Measurements from ENCODE around the gene ARL15.

ARL15 gene

DNA sequence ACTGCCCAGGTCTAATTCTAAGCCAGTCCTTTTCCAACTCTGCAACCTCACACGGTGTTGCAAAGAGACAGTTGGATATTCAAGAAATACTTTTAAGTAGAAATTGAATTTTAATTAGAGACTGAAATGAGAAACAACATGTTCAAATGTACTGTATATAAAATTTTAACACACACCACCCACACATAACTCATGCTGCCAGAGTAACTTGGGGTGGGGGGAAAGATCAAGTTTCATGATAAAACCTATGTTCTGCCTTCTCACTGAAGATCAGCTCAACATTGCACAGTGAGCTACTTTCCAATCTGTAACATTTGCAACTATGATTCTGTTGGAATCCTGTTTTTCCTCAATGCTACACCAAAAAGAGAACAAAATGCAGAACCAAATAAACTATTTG is 17.5 kb downstream of the ARL15 start:
- no peak for DNase-seq (ENCODE audit: low read depth)
- no peak overlapping the region for H3K4me3 ChIP-seq (ENCODE audit: low read depth, low read length)

DNA sequence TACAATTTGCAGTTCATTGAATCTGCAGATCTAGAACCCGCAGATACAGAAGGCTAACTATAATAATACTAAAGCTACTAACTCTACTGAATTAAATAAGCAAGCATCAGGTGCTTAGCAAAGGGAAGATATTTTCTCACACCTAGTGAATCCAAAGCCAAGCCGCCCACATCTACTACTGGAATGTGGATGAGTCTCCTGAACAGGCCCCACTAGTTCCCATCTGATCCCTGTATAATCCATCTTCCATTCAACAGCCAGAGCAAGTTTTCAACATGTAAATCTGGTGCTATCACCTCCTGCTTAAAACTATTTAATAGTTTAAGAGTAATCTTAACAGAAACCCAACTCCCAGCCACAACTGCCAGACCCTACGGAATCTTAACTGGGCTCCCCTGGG is 18.9 kb downstream of the ARL15 start:
- no peak for DNase-seq (ENCODE audit: low read depth)
- H3K4me3 ChIP-seq (ENCODE audit: low read depth, low read length), result no peak overlapping the region

DNA sequence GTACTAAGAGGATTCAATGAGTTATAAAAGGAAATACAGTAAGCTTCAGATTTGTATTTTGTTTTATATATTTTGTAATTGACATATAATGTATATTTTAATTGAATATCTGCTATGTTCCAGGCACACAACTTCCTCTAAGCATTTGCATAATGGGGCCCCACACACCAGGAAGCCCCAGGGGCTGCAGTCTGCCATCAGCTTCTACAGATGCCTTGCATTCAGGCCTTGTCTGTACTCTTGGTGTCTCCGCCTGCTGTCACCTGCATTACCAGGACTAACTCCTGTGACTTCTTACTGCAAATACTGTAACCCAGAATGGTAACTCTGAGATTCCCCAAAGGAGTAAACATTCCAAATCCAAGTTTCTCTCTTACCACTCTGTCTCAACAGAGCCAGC is 20.6 kb downstream of the ARL15 start:
- H3K4me3 ChIP-seq (ENCODE audit: low read depth, low read length), result no peak overlapping the region
- no peak for DNase-seq (ENCODE audit: low read depth)

DNA sequence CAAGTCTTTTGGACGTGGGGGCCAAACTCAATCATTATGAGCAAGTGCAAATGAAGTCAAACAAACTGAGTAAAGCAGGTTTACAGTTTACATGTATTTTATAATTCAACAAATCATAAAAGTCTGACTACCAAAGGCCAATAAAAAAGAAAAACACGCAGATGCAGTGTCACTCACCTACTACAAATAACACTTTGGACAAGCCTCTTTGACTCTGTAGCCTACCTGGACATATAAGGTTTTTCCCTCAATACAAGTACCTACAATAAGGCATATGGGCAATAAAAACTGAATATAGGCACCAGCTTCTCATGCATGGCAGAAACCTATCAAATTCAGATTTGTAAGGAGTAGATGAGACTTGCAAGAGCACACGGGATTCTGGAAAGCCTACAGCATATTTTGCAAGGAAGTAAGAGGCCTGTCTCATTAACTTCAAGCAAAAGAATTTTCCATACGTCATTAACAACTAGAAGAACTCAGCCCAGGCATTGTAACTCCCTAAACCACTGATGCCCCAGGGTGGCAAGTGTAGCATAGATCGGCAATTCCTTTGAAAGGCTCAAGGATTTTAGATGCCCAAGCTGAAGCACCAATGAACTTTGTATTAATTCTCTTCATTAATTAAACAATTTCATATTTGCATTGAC is 21.7 kb downstream of the ARL15 start:
- no peak overlapping the region for H3K4me3 ChIP-seq (ENCODE audit: low read depth, low read length)
- no peak for DNase-seq (ENCODE audit: low read depth)

DNA sequence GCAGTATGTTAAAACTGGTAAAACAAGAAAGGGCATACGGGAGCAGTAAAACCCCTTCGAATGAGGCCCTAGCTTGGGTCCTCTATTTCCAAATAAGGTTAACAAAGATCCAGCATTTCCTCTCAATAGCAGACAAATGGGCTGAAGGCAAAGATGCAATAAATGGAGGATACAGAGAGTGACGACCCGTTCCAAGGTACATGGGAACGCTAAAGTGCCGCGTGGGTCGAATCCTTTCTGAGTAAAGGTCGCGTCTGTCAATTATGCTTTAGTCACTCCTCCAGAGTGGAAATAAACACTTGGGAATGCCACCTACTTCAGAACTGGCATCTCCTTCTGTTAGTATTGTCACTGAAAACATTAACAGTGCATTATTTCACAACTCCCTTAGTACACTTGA is 24.7 kb downstream of the ARL15 start:
- H3K4me3 ChIP-seq (ENCODE audit: low read depth, low read length), result no peak overlapping the region
- DNase-seq (ENCODE audit: low read depth), result no peak

DNA sequence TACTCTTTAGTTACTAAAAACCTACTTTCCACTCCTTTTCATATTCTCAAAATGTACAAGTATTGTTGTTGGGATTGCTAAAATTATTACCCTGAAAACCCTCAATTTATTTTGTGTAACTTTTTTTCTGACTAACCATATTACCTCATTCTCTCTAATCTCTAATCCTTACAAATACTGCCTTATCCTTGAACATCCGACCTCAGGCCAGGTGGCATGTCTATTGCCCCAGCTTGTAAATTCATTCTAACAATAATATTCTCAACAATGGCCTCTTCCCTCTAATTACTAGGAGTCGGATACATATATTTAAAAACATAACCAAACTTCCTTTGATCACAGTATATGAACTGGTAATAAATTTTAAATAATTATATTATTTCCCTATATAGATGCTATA is 25.8 kb downstream of the ARL15 start:
- H3K4me3 ChIP-seq (ENCODE audit: low read depth, low read length), result no peak overlapping the region
- no peak for DNase-seq (ENCODE audit: low read depth)

DNA sequence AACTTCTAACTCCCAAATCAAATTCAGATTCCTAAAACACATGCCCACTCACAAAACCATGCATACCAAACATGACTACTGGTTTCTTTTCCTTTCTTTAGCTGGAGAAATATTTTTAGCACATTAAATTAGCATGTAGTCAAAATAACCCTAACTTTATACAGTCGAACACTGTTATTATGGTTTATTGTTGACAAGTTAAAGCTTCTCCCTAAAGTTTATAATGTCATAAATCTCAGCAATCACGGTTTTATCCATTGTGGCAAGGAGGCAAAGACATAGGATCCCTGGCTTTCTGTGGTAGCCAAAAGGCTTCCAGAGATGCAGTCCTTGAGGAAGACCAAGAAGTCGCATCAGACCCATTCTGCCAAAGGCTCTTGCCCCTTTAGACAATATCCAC is 27.5 kb downstream of the ARL15 start:
- no peak for DNase-seq (ENCODE audit: low read depth)
- H3K4me3 ChIP-seq (ENCODE audit: low read depth, low read length), result no peak overlapping the region

DNA sequence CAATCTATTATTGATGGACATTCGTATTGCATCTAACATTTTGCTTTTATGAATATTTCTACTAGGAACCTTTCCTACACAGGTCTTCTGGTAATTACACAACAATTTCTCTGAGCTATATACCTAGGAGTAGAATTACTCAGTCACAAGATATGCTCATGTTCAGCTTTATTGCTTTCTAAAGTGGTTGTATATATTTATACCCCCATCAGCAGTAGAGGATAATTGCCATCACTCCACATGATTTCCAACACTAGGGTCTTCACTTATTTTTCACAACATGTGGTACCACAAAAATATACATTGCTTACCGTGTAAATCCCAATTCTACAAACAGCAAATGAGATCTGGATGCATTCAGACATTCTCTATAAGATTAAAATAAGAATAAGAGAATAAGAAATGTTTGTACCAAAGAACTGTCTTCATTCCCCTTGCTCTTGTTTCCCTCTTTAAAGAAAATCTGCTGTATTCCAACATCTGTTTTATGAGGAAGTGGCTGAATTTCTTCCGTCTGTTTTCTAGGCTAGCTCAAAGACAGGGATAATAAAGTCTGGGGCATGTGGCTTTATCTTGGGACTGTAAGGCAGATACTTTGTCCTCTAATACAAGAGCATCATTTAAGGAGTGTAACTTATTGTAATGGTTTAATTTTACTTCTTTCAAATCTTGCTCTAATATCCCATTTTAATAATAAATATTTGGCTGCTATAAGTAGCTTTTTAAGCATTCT is 28.2 kb downstream of the ARL15 start:
- no peak overlapping the region for H3K4me3 ChIP-seq (ENCODE audit: low read depth, low read length)
- DNase-seq (ENCODE audit: low read depth), result no peak

DNA sequence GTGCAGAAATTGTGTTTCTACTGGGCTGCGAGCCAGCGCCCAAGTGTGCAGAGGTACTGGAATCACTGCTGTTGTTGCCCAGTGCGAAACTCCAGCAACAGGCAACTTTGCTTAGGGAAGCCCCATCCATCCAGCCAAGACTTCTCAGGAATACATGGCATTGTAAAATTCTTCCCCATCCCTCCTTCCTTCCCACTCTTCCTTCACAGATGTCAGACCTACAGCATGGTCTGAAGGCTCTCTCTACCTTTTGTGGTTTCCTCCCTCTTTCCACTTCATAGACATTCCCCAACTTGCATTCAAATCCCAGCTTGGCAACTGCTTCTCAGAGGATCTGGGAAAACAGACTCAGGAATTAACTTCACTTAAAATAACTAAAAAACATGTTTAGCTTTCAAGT is 30.4 kb downstream of the ARL15 start:
- no peak overlapping the region for H3K4me3 ChIP-seq (ENCODE audit: low read depth, low read length)
- DNase-seq (ENCODE audit: low read depth), result no peak

DNA sequence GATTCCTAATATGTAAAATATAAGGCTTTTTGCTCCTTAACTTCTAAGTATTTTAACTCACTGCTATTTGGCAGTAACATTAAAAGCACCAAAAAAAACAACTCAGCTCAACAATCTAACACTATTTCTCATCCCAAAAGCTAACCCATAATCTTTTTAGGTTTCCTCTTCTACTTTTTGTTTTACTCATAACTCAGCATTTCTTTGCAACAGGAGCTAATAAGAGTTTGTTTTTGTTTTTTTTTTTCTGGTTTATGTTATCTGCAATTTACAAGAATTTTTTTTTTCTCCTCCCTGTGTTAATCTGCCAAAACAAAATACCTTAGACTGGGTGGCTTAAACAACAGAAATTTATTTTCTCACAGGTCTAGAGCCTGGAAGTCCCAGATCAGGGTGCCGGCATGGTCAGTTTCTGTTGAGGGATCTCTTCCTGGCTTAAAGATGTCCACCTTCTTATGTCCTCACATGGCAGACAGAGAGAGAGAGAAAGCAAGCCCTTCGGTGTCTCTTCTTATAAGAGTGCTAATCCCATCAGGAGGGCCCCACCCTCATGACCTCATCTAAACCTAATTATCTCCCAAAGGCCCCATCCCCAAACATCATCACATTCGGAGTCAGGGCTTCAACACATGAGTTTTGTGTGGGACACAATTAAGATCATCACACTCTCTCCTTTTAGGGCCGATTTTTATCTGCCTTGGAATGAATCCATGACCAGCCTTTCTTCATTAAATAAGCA is 31.2 kb downstream of the ARL15 start:
- no peak for DNase-seq (ENCODE audit: low read depth)
- no peak overlapping the region for H3K4me3 ChIP-seq (ENCODE audit: low read depth, low read length)

DNA sequence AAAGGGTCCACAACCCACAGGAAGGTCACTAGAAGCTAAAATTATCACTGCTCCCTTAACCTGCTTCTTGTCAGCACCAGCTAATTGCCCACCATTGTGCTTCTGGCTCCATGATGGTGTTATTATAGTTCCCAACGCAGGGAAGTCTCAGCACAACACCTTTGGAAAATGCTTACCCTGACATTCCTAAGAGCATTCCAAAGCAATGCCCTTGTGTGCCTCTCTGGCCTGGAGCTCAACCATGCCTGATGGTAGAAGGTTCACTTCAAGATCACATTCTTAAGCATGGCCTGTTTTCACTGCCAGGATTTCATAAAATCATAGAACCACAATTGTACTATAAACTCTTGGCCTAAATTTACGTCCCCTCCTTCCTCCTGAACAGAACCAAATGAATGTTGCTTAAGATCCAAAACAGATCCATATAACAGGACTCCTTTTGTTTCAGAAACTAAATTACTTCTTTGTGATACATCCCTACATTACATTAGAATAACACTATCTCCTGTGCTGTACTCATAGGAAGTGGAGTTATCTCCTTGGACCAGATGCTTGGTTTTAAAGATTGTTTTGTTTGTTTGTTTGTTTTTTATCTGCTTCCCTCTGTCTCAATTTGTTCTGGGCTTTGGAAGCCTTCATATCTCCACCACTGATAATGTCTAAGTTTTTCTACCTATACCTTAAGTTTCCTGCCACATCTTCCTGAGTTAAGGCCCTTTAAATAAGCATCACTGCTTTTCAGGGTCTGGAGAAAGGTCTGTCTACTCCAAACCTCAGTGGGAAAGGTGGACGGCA is 32.1 kb downstream of the ARL15 start:
- no peak overlapping the region for H3K4me3 ChIP-seq (ENCODE audit: low read depth, low read length)
- DNase-seq (ENCODE audit: low read depth), result no peak

DNA sequence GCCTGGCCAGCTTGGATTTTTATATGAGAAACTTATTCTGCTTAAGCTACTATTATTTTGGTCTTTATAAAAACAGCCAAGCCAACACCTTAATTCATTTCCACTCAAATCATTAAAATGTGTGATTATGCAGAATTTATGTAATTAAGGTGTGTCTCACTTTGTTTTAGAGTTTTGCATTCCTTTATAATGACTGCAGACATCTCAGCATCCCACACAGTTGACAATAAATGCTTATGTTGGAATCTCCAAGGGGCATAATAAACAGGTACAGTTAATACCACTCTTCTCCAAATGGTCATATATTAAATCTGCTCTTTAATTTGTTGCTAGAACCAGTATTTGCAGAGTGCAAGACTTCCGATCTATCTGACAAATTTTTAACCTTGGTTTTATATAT is 34.3 kb downstream of the ARL15 start:
- no peak overlapping the region for H3K4me3 ChIP-seq (ENCODE audit: low read depth, low read length)
- no peak for DNase-seq (ENCODE audit: low read depth)

DNA sequence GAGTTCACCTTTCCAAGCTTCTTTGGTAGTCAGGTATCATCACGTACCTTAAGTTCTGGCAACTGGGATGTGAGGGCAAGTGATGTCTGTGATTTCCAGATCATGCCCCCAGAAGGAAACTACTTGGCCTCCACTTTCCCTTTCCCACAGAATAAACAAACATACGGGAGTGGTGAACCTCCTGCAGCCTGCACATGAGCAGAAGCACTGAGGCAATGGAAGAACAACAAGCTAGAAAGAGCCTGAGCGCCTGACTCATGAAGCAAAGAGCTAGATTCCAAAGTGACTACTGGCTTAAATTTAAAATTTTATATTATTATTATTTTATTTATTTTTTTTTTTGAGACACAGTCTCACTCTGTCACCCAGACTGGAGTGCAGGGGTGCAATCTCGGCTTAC is 35.0 kb downstream of the ARL15 start:
- H3K4me3 ChIP-seq (ENCODE audit: low read depth, low read length), result no peak overlapping the region
- DNase-seq (ENCODE audit: low read depth), result no peak

DNA sequence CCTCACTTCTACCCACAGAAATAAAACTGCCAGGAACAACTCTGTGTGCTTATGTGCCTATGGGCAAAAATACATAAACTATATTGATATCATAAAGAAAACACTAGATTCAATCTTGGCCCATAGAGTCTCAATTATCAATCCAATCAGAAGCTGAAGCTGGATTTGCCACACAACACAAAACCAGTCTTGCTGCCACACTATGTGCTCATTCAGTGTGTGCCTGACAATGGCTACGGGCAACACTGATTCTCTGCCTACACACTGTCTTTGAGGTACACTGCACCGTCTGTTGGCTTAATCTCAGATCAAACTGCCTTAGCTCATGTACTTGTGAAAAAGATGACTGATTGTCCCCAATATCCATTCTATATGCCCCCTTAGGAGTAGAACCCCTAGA is 35.4 kb downstream of the ARL15 start:
- H3K4me3 ChIP-seq (ENCODE audit: low read depth, low read length), result no peak overlapping the region
- no peak for DNase-seq (ENCODE audit: low read depth)

DNA sequence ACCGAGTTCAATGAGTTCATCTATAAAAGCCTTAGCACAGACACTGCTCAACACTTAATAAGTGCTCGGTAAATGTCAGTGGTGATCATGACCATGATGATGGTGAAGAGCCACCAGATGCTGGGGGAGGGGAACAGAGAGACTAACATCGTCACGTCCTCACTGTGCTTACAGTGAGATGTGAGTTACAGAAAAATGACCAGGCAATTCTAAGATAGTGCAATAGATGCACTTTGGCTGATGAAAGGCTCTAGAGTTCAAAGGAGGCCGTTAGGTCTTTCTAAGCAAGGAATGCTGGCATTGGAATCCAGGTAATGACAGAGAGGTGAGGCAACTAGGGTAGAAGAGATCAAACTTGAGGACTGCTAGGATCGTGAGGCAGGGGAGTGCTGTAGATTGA is 36.7 kb downstream of the ARL15 start:
- no peak for DNase-seq (ENCODE audit: low read depth)
- H3K4me3 ChIP-seq (ENCODE audit: low read depth, low read length), result no peak overlapping the region

DNA sequence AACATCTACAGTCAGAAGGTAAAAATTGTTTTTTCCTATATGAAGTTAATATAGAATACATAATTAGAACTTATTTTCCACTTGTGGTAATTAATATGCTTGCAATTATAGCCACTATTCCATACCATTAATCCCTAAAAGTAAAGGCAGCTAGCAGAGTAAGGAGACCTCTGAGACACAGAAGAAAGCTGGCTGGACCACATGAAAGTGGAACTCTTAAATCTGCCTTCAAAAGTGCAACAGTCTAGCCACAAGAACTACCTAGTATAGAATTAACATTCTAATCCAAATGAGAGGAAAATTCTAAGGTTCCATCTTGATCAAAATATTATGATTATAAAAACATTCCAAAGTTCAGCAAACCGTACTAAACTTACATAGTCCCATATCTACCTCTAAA is 37.6 kb downstream of the ARL15 start:
- no peak for DNase-seq (ENCODE audit: low read depth)
- no peak overlapping the region for H3K4me3 ChIP-seq (ENCODE audit: low read depth, low read length)

DNA sequence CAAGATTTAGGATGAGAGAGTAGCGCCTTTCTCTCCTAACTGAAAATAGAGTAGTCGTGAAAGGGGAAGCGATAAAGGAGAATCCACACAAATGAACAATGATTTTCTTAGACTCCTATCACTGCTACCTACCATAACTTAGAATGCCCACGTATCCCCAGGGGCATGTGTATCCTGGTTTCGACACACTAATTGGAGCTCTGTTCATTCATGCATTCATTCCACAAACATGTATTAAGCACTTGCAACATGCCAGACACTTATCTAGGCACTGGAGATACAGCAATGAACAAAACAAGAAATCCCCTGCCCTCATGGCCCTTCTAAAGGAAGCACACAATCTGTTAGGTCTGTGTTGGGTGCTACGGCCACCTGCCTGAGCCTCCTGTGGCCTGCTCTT is 40.0 kb downstream of the ARL15 start:
- DNase-seq (ENCODE audit: low read depth), result no peak
- no peak overlapping the region for H3K4me3 ChIP-seq (ENCODE audit: low read depth, low read length)

DNA sequence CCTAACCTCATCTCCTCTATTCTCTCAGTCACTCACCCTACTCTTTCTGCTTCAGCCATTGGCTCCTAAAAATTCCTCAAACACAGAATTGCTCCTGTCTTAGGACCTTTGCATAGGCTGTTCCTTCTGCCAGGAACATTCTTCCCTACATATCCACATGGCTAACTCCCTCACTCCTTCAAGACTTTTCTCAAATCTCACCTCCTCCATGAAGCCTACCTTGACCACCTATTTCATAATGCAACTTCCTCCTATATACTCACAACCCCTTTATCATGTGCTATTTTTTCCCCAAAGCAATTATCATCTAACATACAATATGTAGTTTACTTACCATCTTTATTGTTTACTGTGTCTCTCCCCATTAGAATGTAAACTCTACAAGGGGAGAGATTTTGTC is 45.8 kb downstream of the ARL15 start:
- DNase-seq (ENCODE audit: low read depth), result no peak
- H3K4me3 ChIP-seq (ENCODE audit: low read depth, low read length), result no peak overlapping the region

DNA sequence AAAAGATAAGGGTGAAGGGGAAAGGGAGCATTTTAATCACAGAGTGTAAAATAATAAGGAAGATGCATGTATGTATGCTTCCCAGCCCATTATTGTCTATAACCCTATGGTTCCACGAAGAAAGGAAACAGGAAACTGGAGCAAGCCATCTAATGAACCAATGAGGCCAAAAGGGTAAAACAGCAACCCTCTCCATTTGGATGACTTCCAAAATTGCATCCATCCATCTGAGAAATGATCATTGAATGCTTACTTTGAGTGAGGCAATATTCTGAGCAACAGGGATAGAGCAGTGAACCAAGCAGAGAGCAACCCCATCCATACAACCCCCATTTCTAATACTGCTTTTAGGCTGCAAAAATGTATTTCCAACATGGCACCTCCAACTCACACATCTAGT is 46.9 kb downstream of the ARL15 start:
- H3K4me3 ChIP-seq (ENCODE audit: low read depth, low read length), result no peak overlapping the region
- DNase-seq (ENCODE audit: low read depth), result no peak

DNA sequence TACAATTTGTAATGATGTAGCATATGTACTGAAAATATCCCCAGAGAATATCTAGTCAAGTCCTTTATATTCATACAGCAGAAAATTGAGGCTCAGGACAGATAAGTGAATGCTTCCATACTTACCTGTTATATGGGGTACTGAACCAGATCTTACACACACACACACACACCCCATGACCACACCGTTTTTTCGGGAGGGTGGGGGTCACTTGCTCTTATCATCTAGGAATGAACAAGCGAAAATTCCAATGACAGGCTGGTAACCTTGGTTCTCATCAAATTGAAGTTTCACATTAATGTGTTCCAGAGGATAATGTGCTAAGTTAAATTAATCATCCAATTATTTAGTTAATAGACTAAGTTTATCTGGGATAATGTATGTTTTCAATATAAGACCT is 48.8 kb downstream of the ARL15 start:
- no peak overlapping the region for H3K4me3 ChIP-seq (ENCODE audit: low read depth, low read length)
- no peak for DNase-seq (ENCODE audit: low read depth)
